Astrocyte (in vitro differentiated cells and primary cell): ENCODE measurements around the gene TSNAX. TPM values are rescaled to one million over a fixed set of nuclear protein-coding genes. Genes with fewer than 3 reads are reported as not detected.

ENCODE experiments used
- DNase-seq: peaks from one replicate; pipeline ENCODE4 v3.0.0-alpha.2; 2010; ENCODE audit warnings: low read depth
- FAIRE-seq: peaks from 2 replicates; lab custom pipeline; 2011; peaks lifted over from hg19 to GRCh38; lab: Jason Lieb, UNC
- H2AFZ ChIP-seq: 2 replicates; pipeline ENCODE4 v1.6.0; 2012; ENCODE audit warnings: low read depth, low read length, inconsistent platforms
- H3K27ac ChIP-seq: 2 replicates; pipeline ENCODE4 v1.5.1; 2011; ENCODE audit warnings: low read depth, low read length, inconsistent platforms
- H3K27me3 ChIP-seq: 2 replicates; pipeline ENCODE4 v1.6.0; 2011; ENCODE audit warnings: low read length, inconsistent platforms; ENCODE audit not compliant: insufficient read depth
- H3K36me3 ChIP-seq: 2 replicates; pipeline ENCODE4 v1.5.1; 2011; ENCODE audit warnings: low read length, inconsistent platforms; ENCODE audit not compliant: insufficient read depth
- H3K4me1 ChIP-seq: 2 replicates; pipeline ENCODE4 v1.5.1; 2011; ENCODE audit warnings: low read length, inconsistent platforms; ENCODE audit not compliant: insufficient read depth
- H3K4me2 ChIP-seq: 2 replicates; pipeline ENCODE4 v1.6.0; 2012; ENCODE audit warnings: low read length, inconsistent platforms
- H3K4me3 ChIP-seq: 2 replicates; pipeline ENCODE4 v1.5.1; 2011; ENCODE audit warnings: low read depth, mild to moderate bottlenecking, low read length, inconsistent platforms; ENCODE audit not compliant: insufficient read depth
- H3K79me2 ChIP-seq: 2 replicates; pipeline ENCODE4 v1.6.0; 2012; ENCODE audit warnings: mild to moderate bottlenecking, low read length, inconsistent platforms; ENCODE audit not compliant: insufficient read depth
- H3K9ac ChIP-seq: 2 replicates; pipeline ENCODE4 v1.6.0; 2012; ENCODE audit warnings: mild to moderate bottlenecking, low read length, inconsistent platforms
- H3K9me3 ChIP-seq: 2 replicates; pipeline ENCODE4 v1.5.1; 2012; ENCODE audit warnings: low read depth, mild to moderate bottlenecking, low read length, inconsistent platforms; ENCODE audit not compliant: insufficient read depth
- H4K20me1 ChIP-seq: 2 replicates; pipeline ENCODE4 v1.6.0; 2012; ENCODE audit warnings: low read length, inconsistent platforms; ENCODE audit not compliant: insufficient read depth
- H3K27ac Mint-ChIP-seq: one replicate; pipeline ENCODE4 v1.8.0; 2021; ENCODE audit warnings: mild to moderate bottlenecking, mixed read lengths; ENCODE audit not compliant: unreplicated experiment
- H3K27me3 Mint-ChIP-seq: one replicate; pipeline ENCODE4 v1.8.0; 2021; ENCODE audit warnings: low read depth, mixed read lengths; ENCODE audit not compliant: unreplicated experiment
- H3K36me3 Mint-ChIP-seq: one replicate; pipeline ENCODE4 v1.8.0; 2021; ENCODE audit warnings: low read depth, mixed read lengths; ENCODE audit not compliant: unreplicated experiment
- H3K4me1 Mint-ChIP-seq: one replicate; pipeline ENCODE4 v1.8.0; 2021; ENCODE audit warnings: low read depth, mixed read lengths; ENCODE audit not compliant: unreplicated experiment
- H3K4me3 Mint-ChIP-seq: one replicate; pipeline ENCODE4 v1.8.0; 2021; ENCODE audit warnings: mild to moderate bottlenecking, moderate library complexity, mixed read lengths; ENCODE audit not compliant: unreplicated experiment
- H3K9me3 Mint-ChIP-seq: one replicate; pipeline ENCODE4 v1.8.0; 2021; ENCODE audit warnings: mild to moderate bottlenecking, mixed read lengths; ENCODE audit not compliant: unreplicated experiment
- CTCF ChIP-seq: IDR thresholded peaks from 2 replicates; pipeline ENCODE4 v1.5.1; 2011; ENCODE audit warnings: low read depth, mild to moderate bottlenecking, inconsistent platforms, low read length, moderate library complexity; ENCODE audit not compliant: insufficient read depth
- EZH2 ChIP-seq: IDR thresholded peaks from 2 replicates; pipeline ENCODE4 v1.6.1; 2012; ENCODE audit warnings: mild to moderate bottlenecking, low read length, inconsistent platforms; ENCODE audit not compliant: insufficient read depth
- total RNA-seq: library from RNA; stranded (reverse); gene quantifications from 2 replicates; pipeline ENCODE4 v1.2.1, GENCODE V29; 2021

The TSNAX gene
- total RNA-seq, 1 donor from 2014 or later: 43.5 TPM

GRCh38 chr1:231603598-231604275 lies 75.3 kb downstream of the TSNAX start:
- Histone ChIP-seq H3K79me2 (no peaks in the 10 kb centered on the region), H3K27ac (no peak overlapping the region), H3K4me1 (peaks cover 3% of the 10 kb centered on the region), H3K4me2 (peak overlapping the region; percentile 88), H2AFZ (peak overlapping the region; percentile 87), H3K36me3 (no peaks in the 10 kb centered on the region), H4K20me1 (no peaks in the 10 kb centered on the region), H3K27me3 (no peaks in the 10 kb centered on the region), H3K9ac (peak overlapping the region; percentile 75), H3K4me3 (peak overlapping the region; percentile 58), H3K9me3 (no peaks in the 10 kb centered on the region)
- Mint-ChIP-seq H3K27ac (no peak overlapping the region), H3K9me3 (no peaks in the 10 kb centered on the region), H3K4me3 (peak overlapping the region; percentile 75), H3K27me3 (peaks cover 3% of the 10 kb centered on the region), H3K4me1 (peaks cover 6% of the 10 kb centered on the region), H3K36me3 (no peaks in the 10 kb centered on the region)
- TF ChIP-seq CTCF (peak; percentile 84), EZH2 (no peak)
- FAIRE-seq: no peak
- no peak for DNase-seq

DNA sequence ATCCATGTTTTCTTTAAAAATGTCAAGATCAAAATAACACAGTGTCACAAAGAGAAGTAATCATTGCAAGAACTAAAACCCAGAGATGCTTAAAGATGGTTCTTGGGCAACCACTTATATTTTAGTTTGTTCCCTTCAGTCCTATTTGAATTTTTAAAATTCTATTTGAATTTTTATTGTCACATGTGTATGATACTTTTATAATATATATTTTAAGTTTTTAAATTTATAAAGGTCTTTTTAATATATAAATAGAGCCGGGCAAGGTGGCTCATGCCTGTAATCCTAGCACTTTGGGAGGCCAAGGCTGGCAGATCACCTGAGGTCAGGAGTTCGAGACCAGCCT lies 75.8 kb downstream of the TSNAX start:
- Histone ChIP-seq H3K4me1 (peaks cover 3% of the 10 kb centered on the region), H3K79me2 (no peaks in the 10 kb centered on the region), H3K4me3 (no peak overlapping the region), H2AFZ (no peak overlapping the region), H3K4me2 (peak overlapping the region; percentile 88), H3K27ac (no peak overlapping the region), H3K9me3 (no peaks in the 10 kb centered on the region), H3K9ac (no peak overlapping the region), H3K36me3 (no peaks in the 10 kb centered on the region), H3K27me3 (no peaks in the 10 kb centered on the region), H4K20me1 (no peaks in the 10 kb centered on the region)
- FAIRE-seq (no peak), DNase-seq (no peak)
- TF ChIP-seq EZH2 (no peak), CTCF (no peak)
- H3K9me3 Mint-ChIP-seq: no peaks in the 10 kb centered on the region
- H3K4me1 Mint-ChIP-seq: peaks cover 6% of the 10 kb centered on the region
- no peaks in the 10 kb centered on the region for H3K36me3 Mint-ChIP-seq
- H3K4me3 Mint-ChIP-seq: no peak overlapping the region
- H3K27me3 Mint-ChIP-seq: peaks cover 3% of the 10 kb centered on the region
- H3K27ac Mint-ChIP-seq: no peak overlapping the region
